Suprapubic skin (tissue), 4 donors: Measurements from ENCODE around the gene LMTK2. TPM values are rescaled to one million over a fixed set of nuclear protein-coding genes. Genes with fewer than 3 reads are reported as not detected.
A peak's percentile ranks its signal among the peaks of the same experiment; 100 is the strongest.

Experiments
- DNase-seq, 2 donors: peaks; one replicate each; pipeline ENCODE4 v3.0.0-alpha.2; 2019; ENCODE audit warnings: low spot score in 2 of 2
- H3K27ac ChIP-seq: fragments of 200-600 bp; sonication (generic); one replicate; pipeline ENCODE4 v1.5.1; 2019
- H3K27me3 ChIP-seq: fragments of 200-600 bp; sonication (generic); one replicate; pipeline ENCODE4 v1.5.1; 2019
- H3K36me3 ChIP-seq: fragments of 200-600 bp; sonication (generic); one replicate; pipeline ENCODE4 v1.5.1; 2019
- H3K4me1 ChIP-seq: fragments of 200-600 bp; sonication (generic); one replicate; pipeline ENCODE4 v1.5.1; 2019
- H3K4me3 ChIP-seq: fragments of 200-600 bp; sonication (generic); one replicate; pipeline ENCODE4 v1.5.1; 2019; ENCODE audit warnings: mild to moderate bottlenecking
- H3K9me3 ChIP-seq: fragments of 200-600 bp; sonication (generic); one replicate; pipeline ENCODE4 v1.5.1; 2019
- CTCF ChIP-seq, 2 donors: fragments of 200-600 bp in 1 of 2; fragments of 450-650 bp in 1 of 2; sonication (generic) in 1 of 2; IDR thresholded peaks; one replicate each; pipeline ENCODE4 v1.5.1; 2016 to 2019; ENCODE audit warnings: antibody characterized with exemption in 2 of 2, mild to moderate bottlenecking in 1 of 2, moderate library complexity in 1 of 2
- EP300 ChIP-seq: sonication (generic); formaldehyde crosslinking; IDR thresholded peaks from one replicate; pipeline ENCODE4 v1.6.1; 2017; ENCODE audit warnings: antibody characterized with exemption
- POLR2A ChIP-seq, 2 donors: fragments of 450-650 bp; IDR thresholded peaks; one replicate each; pipeline ENCODE4 v1.6.1; 2017; ENCODE audit warnings: antibody characterized with exemption in 2 of 2, mild to moderate bottlenecking in 2 of 2, moderate library complexity in 2 of 2
- POLR2AphosphoS5 ChIP-seq, 3 donors: sonication (generic); formaldehyde crosslinking; IDR thresholded peaks; one replicate each; pipeline ENCODE4 v1.6.1; 2017; ENCODE audit warnings: antibody characterized with exemption in 3 of 3
- WGBS: methylation state at CpG from one replicate; pipeline ENCODE4 v1.1.5; 2018; 5-methylcytosine and 5-hydroxymethylcytosine counted together
- total RNA-seq, 4 donors: library from RNA; depleted of rRNA; stranded (reverse); fragments of >200 nt; gene quantifications; one replicate each; pipeline ENCODE4 v1.1.0, GENCODE V29; 2016

LMTK2 gene
- total RNA-seq, 4 donors from 2014 or later, result 34.0 to 45.1 (median 39.8) TPM

GRCh38 chr7:98178762-98179490, 72.3 kb downstream of the LMTK2 start:
- Histone ChIP-seq H3K27ac (peak overlapping the region; percentile 72), H3K27me3 (no peaks in the 10 kb centered on the region), H3K4me3 (no peak overlapping the region), H3K9me3 (no peaks in the 10 kb centered on the region), H3K4me1 (peaks cover 6% of the 10 kb centered on the region), H3K36me3 (peaks cover 14% of the 10 kb centered on the region)
- 72% methylated on average over 10 of the region's 10 CpGs for WGBS
- TF ChIP-seq CTCF (IDR thresholded peaks at IDR 0.05) (no peak), POLR2A (IDR thresholded peaks at IDR 0.05) (no peak), EP300 (no peak)
- DNase-seq, result no peak

GRCh38 chr7:98180751-98181150, 74.1 kb downstream of the LMTK2 start:
- H3K36me3 ChIP-seq, result peaks cover 4% of the 10 kb centered on the region
- no peaks in the 10 kb centered on the region for H3K9me3 ChIP-seq
- 93% methylated on average over 8 of the region's 8 CpGs for WGBS
- H3K27ac ChIP-seq, result no peak overlapping the region
- H3K4me1 ChIP-seq, result no peaks in the 10 kb centered on the region
- H3K27me3 ChIP-seq, result no peaks in the 10 kb centered on the region
- H3K4me3 ChIP-seq, result no peak overlapping the region
- TF ChIP-seq POLR2A (IDR thresholded peaks at IDR 0.05) (no peak), POLR2AphosphoS5 (IDR thresholded peaks at IDR 0.05) (no peak)
- peak in 1 of 2 donors; percentile 40 for DNase-seq

- no peak for DNase-seq
- WGBS, result 94% methylated on average over 7 of the region's 7 CpGs
- peaks cover 4% of the 10 kb centered on the region for H3K4me1 ChIP-seq
- no peak overlapping the region for H3K27ac ChIP-seq
- no peaks in the 10 kb centered on the region for H3K9me3 ChIP-seq
- TF ChIP-seq POLR2A (IDR thresholded peaks at IDR 0.05) (no peak), CTCF (IDR thresholded peaks at IDR 0.05) (no peak), EP300 (no peak), POLR2AphosphoS5 (IDR thresholded peaks at IDR 0.05) (no peak)
- no peak overlapping the region for H3K4me3 ChIP-seq
- peaks cover 13% of the 10 kb centered on the region for H3K36me3 ChIP-seq
- no peaks in the 10 kb centered on the region for H3K27me3 ChIP-seq
Measured at GRCh38 chr7:98185101-98185500, 78.4 kb downstream of the LMTK2 start.

- Histone ChIP-seq H3K27me3 (no peaks in the 10 kb centered on the region), H3K9me3 (no peaks in the 10 kb centered on the region), H3K36me3 (peaks cover 27% of the 10 kb centered on the region), H3K27ac (no peak overlapping the region), H3K4me1 (peaks cover 4% of the 10 kb centered on the region), H3K4me3 (no peak overlapping the region)
- TF ChIP-seq EP300, result no peak
- no peak for TF ChIP-seq POLR2A (IDR thresholded peaks at IDR 0.05)
- TF ChIP-seq POLR2AphosphoS5 (IDR thresholded peaks at IDR 0.05), result no peak
- no peak for TF ChIP-seq CTCF (IDR thresholded peaks at IDR 0.05)
- WGBS, result 67% methylated on average over 9 of the region's 9 CpGs
- DNase-seq, result no peak
Measured at GRCh38 chr7:98186452-98187137, 79.9 kb downstream of the LMTK2 start.

- Histone ChIP-seq H3K36me3 (peaks cover 33% of the 10 kb centered on the region), H3K27ac (no peak overlapping the region)
- TF ChIP-seq POLR2AphosphoS5 (IDR thresholded peaks at IDR 0.05) (no peak), CTCF (IDR thresholded peaks at IDR 0.05) (no peak), EP300 (no peak)
Measured at GRCh38 chr7:98187138-98187502, 80.5 kb downstream of the LMTK2 start.

More at GRCh38 chr7:98187138-98187502, 80.5 kb downstream of the LMTK2 start:
- no peak for DNase-seq
- Histone ChIP-seq H3K27me3 (no peaks in the 10 kb centered on the region), H3K9me3 (no peaks in the 10 kb centered on the region), H3K4me1 (peaks cover 4% of the 10 kb centered on the region), H3K4me3 (no peak overlapping the region)
- WGBS, result 40% methylated on average over 1 of the region's 1 CpG
